Panc1 (cell line): ENCODE measurements around the gene ZNF229. TPM values are rescaled to one million over a fixed set of nuclear protein-coding genes. Genes with fewer than 3 reads are reported as not detected.

Source experiments
- ATAC-seq: fragments of 200-7000 bp; cut with Tn5 transposase; 2 replicates; pipeline ENCODE4 v1.9.1; 2020; ENCODE audit warnings: mild to moderate bottlenecking, moderate library complexity
- BruUV-seq: library from RNA; stranded (reverse); fragments of 400-500 nt; replicated peaks from 2 replicates; lab custom pipeline; 2021; lab: Mats Ljungman, UMichigan
- CTCF ChIA-PET: fragments of 300-600 bp; sonication (Branson Sonifier 250); formaldehyde crosslinking; loops from one replicate; lab custom pipeline; 2022; ENCODE audit warnings: antibody characterized with exemption; lab: Charles Lee
- POLR2A ChIA-PET: fragments of 300-600 bp; sonication (Branson Sonifier 250); formaldehyde crosslinking; loops from one replicate; lab custom pipeline; 2022; ENCODE audit warnings: antibody characterized with exemption; lab: Charles Lee
- DNase-seq: peaks from one replicate; pipeline ENCODE4 v3.0.0-alpha.2; 2010; ENCODE audit warnings: low read depth, low spot score
- H3K27ac ChIP-seq: 2 replicates; pipeline ENCODE4 v1.5.1; 2011; ENCODE audit warnings: mild to moderate bottlenecking, low read length, inconsistent platforms
- H3K27me3 ChIP-seq: fragments of 200-500 bp; sonication (Bioruptor generic); 2 replicates; pipeline ENCODE4 v1.6.0; 2014; ENCODE audit warnings: low read length, inconsistent platforms; ENCODE audit not compliant: control insufficient read depth, insufficient read depth
- H3K36me3 ChIP-seq: fragments of 200-500 bp; sonication (Bioruptor generic); 2 replicates; pipeline ENCODE4 v1.5.1; 2014; ENCODE audit warnings: inconsistent platforms, mild to moderate bottlenecking, low read length, moderate library complexity; ENCODE audit not compliant: control insufficient read depth, insufficient read depth
- H3K4me1 ChIP-seq: 2 replicates; pipeline ENCODE4 v1.5.1; 2011; ENCODE audit warnings: inconsistent platforms, mild to moderate bottlenecking, low read length, moderate library complexity; ENCODE audit not compliant: control insufficient read depth, insufficient read depth
- H3K4me3 ChIP-seq, 2 experiments: 2 replicates each; pipeline ENCODE4 v1.5.1; 2011 to 2012; ENCODE audit warnings: low read depth in 2 of 2, low read length in 2 of 2, mild to moderate bottlenecking in 2 of 2, inconsistent platforms in 1 of 2, moderate library complexity in 1 of 2
- H3K9me3 ChIP-seq: fragments of 200-500 bp; sonication (Bioruptor generic); 2 replicates; pipeline ENCODE4 v1.5.1; 2014; ENCODE audit warnings: low read depth, mild to moderate bottlenecking, inconsistent platforms, low read length, moderate library complexity; ENCODE audit not compliant: control insufficient read depth, insufficient read depth
- CTCF ChIP-seq: fragments of 450-650 bp; IDR thresholded peaks from 2 replicates; pipeline ENCODE4 v1.5.1; 2017; ENCODE audit warnings: mild to moderate bottlenecking
- POLR2AphosphoS5 ChIP-seq: IDR thresholded peaks from 2 replicates; pipeline ENCODE4 v1.6.1; 2012; ENCODE audit warnings: mild to moderate bottlenecking, low read depth, low read length, moderate library complexity
- REST ChIP-seq, 2 experiments: IDR thresholded peaks; 2 replicates each; pipeline ENCODE4 v1.6.1; 2011 to 2012; ENCODE audit warnings: low read depth in 2 of 2, control low read depth in 1 of 2, low read length in 1 of 2, mild to moderate bottlenecking in 1 of 2, moderate library complexity in 1 of 2; ENCODE audit not compliant: insufficient read depth in 1 of 2
- SIN3A ChIP-seq: IDR thresholded peaks from 2 replicates; pipeline ENCODE4 v1.6.1; 2012; ENCODE audit warnings: low read depth, mild to moderate bottlenecking, low read length, moderate library complexity, borderline replicate concordance; ENCODE audit not compliant: insufficient read depth
- TCF7L2 ChIP-seq: IDR thresholded peaks from 2 replicates; pipeline ENCODE4 v1.6.1; 2011; ENCODE audit warnings: mild to moderate bottlenecking, low read depth, low read length, inconsistent platforms
- in situ Hi-C: cut with HindIII; loops from 2 replicates; pipeline ENCODE4 v1.10.0; 2016; ENCODE audit warnings: low sequenced_read_pairs, low pct_unique_long_range_greater_than_20kb
- intact Hi-C: fragments of 100-400 bp; cut with micrococcal nuclease; formaldehyde crosslinking; loops from one replicate; pipeline ENCODE4 v1.10.0; 2022; ENCODE audit not compliant: unreplicated experiment
- total RNA-seq: library from RNA; stranded (reverse); gene quantifications from one replicate; pipeline ENCODE4 v1.2.1, GENCODE V29; 2021; ENCODE audit not compliant: unreplicated experiment

The ZNF229 gene
- total RNA-seq, 1 experiment from 2014 or later = 11.9 TPM

- ChIA-PET POLR2A (no interaction called here), CTCF (no interaction called here)
- no peaks in the 10 kb centered on the region for H3K27me3 ChIP-seq
- TF ChIP-seq TCF7L2 = no peak
- TF ChIP-seq SIN3A = no peak
- TF ChIP-seq REST (IDR thresholded peaks at IDR 0.05; ENCODE audit: insufficient read depth in 1 of 2, low read depth in 2 of 2, low read length in 1 of 2) = no peak
- no peak for TF ChIP-seq CTCF
- TF ChIP-seq POLR2AphosphoS5 = no peak
- H3K4me3 ChIP-seq = no peak overlapping the region
- DNase-seq (no peak), ATAC-seq (no peak)
- intact Hi-C loops (no loop called here), in situ Hi-C loops (no loop called here)
- no peak overlapping the region for H3K27ac ChIP-seq
- BruUV-seq = no TSS peak
- H3K9me3 ChIP-seq = no peaks in the 10 kb centered on the region
- H3K36me3 ChIP-seq = no peaks in the 10 kb centered on the region
- peaks cover 4% of the 10 kb centered on the region; the same call in 1 of the 2 replicates for H3K4me1 ChIP-seq
These were observed 3.4 kb upstream of the ZNF229 start for GRCh38 chr19:44451687-44452086.

GRCh38 chr19:44438441-44438840, 9.8 kb downstream of the ZNF229 start:
- POLR2A ChIA-PET = no interaction called here
- BruUV-seq = no TSS peak
- no peak for TF ChIP-seq SIN3A
- no peak for TF ChIP-seq CTCF
- TF ChIP-seq REST (IDR thresholded peaks at IDR 0.05; ENCODE audit: insufficient read depth in 1 of 2, low read depth in 2 of 2, low read length in 1 of 2) = no peak
- no peak for TF ChIP-seq POLR2AphosphoS5
- no peak for TF ChIP-seq TCF7L2
- intact Hi-C loops (no loop called here), in situ Hi-C loops (no loop called here)
- Histone ChIP-seq H3K36me3 (peaks cover 2% of the 10 kb centered on the region; the same call in 1 of the 2 replicates), H3K27ac (no peak overlapping the region), H3K4me1 (no peaks in the 10 kb centered on the region), H3K4me3 (no peak overlapping the region), H3K27me3 (no peaks in the 10 kb centered on the region), H3K9me3 (peaks cover 18% of the 10 kb centered on the region; the same call in 1 of the 2 replicates)
- CTCF ChIA-PET = no interaction called here
- ATAC-seq (no peak), DNase-seq (no peak)
